Stimulated activated CD4-positive, alpha-beta T cell treated with anti-CD3 and anti-CD28 coated beads, Interleukin-4, amount 100 ng/mL, for 1 hour (primary cell): ENCODE results near the gene FES.
"Not testable (repeated sequence)": the region's sequence is repeated elsewhere in the genome, so short reads cannot be mapped to it uniquely, and the experiment has no call there.

Source experiments
- DNase-seq: peaks from one replicate; pipeline ENCODE4 v3.0.0-alpha.2; 2020

FES gene

GRCh38 chr15:90893175-90894090, 9.1 kb downstream of the FES start:
- no peak for DNase-seq

- DNase-seq: no peak
Measured at GRCh38 chr15:90895571-90896117, 11.3 kb downstream of the FES start.

GRCh38 chr15:90897131-90897655, 12.9 kb downstream of the FES start:
- DNase-seq: not testable (repeated sequence)

GRCh38 chr15:90901175-90902039, 17.1 kb downstream of the FES start:
- no peak for DNase-seq

GRCh38 chr15:90902040-90902839, 17.9 kb downstream of the FES start:
- peak; percentile 69 for DNase-seq

- DNase-seq: peak; percentile 82
Measured at GRCh38 chr15:90902840-90903732, 18.8 kb downstream of the FES start, which contains the start of gene MAN2A2. Gene MAN2A2 (plus strand): TSS chr15:90903302. CDS start chr15:90904208, 906 bp downstream.

GRCh38 chr15:90903733-90904536, 19.6 kb downstream of the FES start:
- no peak for DNase-seq

- DNase-seq: no peak
Measured at GRCh38 chr15:90904746-90905145, 20.4 kb downstream of the FES start.

GRCh38 chr15:90905306-90906180, 21.2 kb downstream of the FES start:
- no peak for DNase-seq

- no peak for DNase-seq
Measured at GRCh38 chr15:90906181-90906849, 22.0 kb downstream of the FES start.

GRCh38 chr15:90907051-90907660, 22.9 kb downstream of the FES start:
- DNase-seq: no peak

- DNase-seq: no peak
Measured at GRCh38 chr15:90907838-90908507, 23.7 kb downstream of the FES start.

- not testable (repeated sequence) for DNase-seq
Measured at GRCh38 chr15:90909449-90909848, 25.1 kb downstream of the FES start.

GRCh38 chr15:90909976-90910375, 25.7 kb downstream of the FES start:
- no peak for DNase-seq

GRCh38 chr15:90910441-90911301, 26.4 kb downstream of the FES start:
- DNase-seq: no peak

- no peak for DNase-seq
Measured at GRCh38 chr15:90911302-90911623, 27.0 kb downstream of the FES start.
